RCC 7860 (cell line): Measurements from ENCODE around the gene PRSS35.
"Not testable (repeated sequence)": the region's sequence is repeated elsewhere in the genome, so short reads cannot be mapped to it uniquely, and the experiment has no call there.

ENCODE experiments used
- DNase-seq: peaks from one replicate; pipeline ENCODE4 v3.0.0-alpha.2; 2015; ENCODE audit warnings: low spot score
- FAIRE-seq: peaks from 2 replicates; lab custom pipeline; 2012; peaks lifted over from hg19 to GRCh38; lab: Jason Lieb, UNC

PRSS35 gene, protein sequence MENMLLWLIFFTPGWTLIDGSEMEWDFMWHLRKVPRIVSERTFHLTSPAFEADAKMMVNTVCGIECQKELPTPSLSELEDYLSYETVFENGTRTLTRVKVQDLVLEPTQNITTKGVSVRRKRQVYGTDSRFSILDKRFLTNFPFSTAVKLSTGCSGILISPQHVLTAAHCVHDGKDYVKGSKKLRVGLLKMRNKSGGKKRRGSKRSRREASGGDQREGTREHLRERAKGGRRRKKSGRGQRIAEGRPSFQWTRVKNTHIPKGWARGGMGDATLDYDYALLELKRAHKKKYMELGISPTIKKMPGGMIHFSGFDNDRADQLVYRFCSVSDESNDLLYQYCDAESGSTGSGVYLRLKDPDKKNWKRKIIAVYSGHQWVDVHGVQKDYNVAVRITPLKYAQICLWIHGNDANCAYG

GRCh38 chr6:83511901-83512681 lies at the start of gene PRSS35:
Gene PRSS35, plus strand, starts transcription at chr6:83512534. Its CDS starts 10,908 bp downstream, at chr6:83523442.
- no peak for FAIRE-seq
- peak; percentile 15 for DNase-seq

DNA sequence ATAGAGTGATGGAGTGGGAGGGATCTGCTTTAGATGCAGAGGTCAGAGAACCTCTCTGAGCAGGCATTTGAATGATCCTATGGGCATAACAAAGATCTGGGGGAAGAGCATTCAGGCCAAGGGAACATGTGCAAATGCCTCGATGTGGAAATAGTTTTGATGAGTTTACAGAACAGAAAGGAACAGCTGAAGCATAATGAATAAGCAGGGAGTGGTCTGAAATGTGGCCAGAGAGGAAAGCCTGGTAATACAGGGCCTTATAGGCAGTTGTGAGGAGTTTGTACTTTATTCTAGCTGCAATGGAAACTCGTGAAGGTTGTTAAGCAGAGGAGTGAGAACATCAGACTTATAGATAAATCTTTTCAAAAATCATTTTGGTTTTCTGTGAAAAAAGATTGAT lies 48.4 kb upstream of the PRSS35 start:
- no peak for DNase-seq
- FAIRE-seq, result no peak

DNA sequence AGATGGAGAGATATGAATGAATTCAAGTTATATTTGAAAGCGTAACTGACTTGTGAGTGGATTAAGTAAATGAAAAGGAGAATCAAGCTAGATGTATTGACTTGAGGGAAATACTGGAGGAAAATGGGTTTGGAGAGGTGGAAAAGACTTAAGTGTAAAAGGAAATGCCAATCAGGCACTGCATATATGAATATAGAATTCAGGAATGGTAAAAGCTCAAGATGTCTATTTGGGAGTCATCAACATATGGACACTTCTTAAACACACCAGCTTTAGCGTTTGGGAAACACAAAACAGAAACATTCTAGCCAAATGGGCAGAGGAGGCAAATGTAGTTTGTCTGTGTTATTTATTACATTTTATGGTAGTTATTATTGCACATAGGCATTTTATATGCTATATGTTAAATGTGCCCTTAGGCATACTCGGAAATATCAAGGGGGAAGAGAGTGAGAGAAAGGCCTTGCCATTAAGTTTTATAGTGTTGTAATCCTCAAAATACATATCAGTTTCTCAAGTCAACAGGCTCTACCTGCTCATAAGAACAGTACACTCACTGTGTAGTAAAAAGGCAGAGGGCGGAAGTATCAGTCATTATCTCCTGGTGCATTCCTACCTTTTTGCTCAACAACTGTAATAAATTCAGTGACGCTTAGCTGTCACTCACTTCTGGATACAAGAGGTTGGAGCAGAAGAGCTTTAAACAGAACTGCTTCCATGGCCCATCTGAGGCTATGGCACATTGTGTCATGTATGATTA lies 47.8 kb upstream of the PRSS35 start:
- no peak for FAIRE-seq
- no peak for DNase-seq

GRCh38 chr6:83466328-83466727 lies 46.0 kb upstream of the PRSS35 start:
- DNase-seq (no peak), FAIRE-seq (no peak)

DNA sequence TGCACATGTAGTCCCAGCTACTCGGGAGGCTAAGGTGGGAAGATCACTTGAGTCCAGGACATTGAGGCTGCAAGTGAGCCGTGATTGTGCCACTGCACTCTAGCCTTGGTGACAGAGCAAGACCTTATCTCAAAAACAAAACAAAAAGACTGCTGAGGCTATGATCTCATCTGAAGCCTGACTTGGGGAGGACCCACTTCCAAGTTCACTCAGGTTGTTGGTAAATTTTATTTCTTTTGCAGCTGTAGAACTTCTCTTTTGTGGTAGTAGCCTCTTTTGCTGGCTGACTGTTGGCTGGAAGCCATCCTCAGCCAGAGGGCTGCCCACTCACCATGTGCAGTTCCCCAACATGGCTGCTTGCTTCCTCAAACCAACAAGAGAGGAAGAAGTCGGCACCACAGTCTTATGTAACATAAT lies 44.7 kb upstream of the PRSS35 start:
- no peak for FAIRE-seq
- no peak for DNase-seq

DNA sequence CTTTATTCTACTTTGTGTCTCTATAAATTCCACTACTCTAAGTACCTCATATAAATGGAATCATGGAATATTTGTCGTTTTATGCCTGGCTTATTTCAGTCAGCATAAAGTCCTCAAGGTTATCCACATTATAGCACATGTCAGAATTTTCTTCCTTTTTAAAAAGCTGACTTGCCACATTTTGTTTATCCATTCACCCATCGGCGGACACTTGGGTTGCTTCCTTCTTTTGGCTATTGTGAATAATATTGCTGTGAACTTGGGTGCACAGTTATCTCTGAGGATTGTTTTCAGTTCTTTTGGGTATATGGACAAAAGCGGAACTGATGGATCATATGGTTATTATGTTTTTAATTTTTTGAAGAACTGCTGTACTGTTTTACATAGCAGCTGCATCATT lies 42.3 kb upstream of the PRSS35 start:
- DNase-seq (no peak), FAIRE-seq (no peak)

DNA sequence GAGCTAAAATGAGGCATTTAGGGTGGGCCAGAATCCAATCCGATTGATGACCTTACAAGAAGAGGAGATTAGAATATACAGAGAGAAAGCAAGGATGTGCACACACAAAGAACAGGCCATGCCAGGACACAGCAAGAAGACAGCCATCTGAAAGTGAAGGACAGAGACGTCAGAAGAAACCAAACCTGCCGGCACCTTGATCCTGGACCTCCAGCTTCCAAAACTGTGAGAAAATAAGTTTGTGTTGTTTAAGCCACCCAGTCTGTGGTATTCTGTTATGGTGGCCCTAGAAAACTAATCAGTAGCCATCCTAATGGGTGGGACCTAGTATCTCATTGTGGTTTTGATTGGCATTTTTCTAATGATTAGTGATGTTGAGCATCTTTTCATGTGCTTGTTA lies 41.7 kb upstream of the PRSS35 start:
- no peak for DNase-seq
- no peak for FAIRE-seq

DNA sequence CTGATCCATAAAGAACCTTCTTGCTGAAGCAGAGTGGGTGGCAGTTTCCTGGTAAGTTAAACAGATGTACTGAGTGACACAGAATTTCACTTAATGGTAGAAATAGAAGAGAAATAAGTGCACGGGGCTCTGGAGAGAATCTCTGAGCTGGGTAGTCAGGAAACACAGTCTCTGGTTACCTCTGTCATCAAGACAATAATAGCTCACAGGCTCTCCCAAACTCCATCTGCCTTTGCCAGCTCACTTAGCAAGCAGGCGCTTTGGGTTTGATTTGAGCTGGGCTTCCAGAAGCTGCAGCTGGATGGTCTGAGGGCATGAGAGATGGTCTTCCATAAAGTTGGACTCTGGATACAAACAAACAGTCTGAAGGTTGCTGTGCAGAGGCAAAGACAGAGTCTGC lies 39.6 kb upstream of the PRSS35 start:
- DNase-seq (no peak), FAIRE-seq (no peak)

GRCh38 chr6:83474309-83474708 lies 38.0 kb upstream of the PRSS35 start:
- DNase-seq, result no peak
- FAIRE-seq, result no peak

GRCh38 chr6:83476971-83477370 lies 35.4 kb upstream of the PRSS35 start:
- no peak for FAIRE-seq
- no peak for DNase-seq

- DNase-seq (no peak), FAIRE-seq (no peak)
Observed at GRCh38 chr6:83479389-83479788, 32.9 kb upstream of the PRSS35 start.

DNA sequence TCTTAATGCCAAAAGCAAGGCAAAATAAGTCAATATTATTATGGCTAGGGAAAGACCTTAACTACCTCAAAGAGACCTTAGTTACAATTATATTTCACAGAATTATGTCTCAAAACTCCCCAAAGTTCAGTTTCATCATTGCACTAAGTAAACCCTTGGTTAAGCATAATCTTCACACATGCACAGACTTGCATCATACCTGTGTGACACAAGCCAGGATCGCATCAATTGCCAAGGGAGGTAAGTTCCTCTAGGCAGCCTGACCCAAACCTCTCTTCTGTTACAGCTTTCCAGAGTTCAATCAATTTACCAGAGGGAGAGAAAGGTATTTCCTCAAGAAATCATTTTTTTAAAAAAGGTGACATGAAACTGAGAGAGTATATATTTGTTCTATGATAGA lies 31.9 kb upstream of the PRSS35 start:
- FAIRE-seq (no peak), DNase-seq (no peak)

GRCh38 chr6:83481938-83482337 lies 30.4 kb upstream of the PRSS35 start:
- not testable (repeated sequence) for FAIRE-seq, DNase-seq

DNA sequence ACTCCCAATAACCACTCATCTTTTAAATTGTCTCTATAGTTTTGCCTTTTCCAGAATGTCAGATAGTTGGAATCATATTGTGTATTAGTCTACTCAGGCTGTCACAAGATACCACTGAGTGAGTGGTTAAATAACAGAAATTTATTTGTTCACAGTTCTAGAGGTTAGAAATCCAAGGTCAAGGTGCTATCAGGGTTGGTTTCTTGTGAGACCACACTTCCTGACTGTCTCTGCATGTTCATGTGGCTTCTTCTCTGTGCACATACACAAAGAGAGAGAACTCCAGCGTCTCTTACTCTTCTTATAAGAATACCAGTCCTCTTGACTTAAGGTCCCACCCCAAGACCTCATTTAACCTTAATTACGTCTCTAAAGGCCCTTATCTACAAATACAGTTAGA lies 23.9 kb upstream of the PRSS35 start:
- FAIRE-seq (no peak), DNase-seq (no peak)

GRCh38 chr6:83488861-83489260 lies 23.5 kb upstream of the PRSS35 start:
- DNase-seq, result no peak
- FAIRE-seq, result no peak

DNA sequence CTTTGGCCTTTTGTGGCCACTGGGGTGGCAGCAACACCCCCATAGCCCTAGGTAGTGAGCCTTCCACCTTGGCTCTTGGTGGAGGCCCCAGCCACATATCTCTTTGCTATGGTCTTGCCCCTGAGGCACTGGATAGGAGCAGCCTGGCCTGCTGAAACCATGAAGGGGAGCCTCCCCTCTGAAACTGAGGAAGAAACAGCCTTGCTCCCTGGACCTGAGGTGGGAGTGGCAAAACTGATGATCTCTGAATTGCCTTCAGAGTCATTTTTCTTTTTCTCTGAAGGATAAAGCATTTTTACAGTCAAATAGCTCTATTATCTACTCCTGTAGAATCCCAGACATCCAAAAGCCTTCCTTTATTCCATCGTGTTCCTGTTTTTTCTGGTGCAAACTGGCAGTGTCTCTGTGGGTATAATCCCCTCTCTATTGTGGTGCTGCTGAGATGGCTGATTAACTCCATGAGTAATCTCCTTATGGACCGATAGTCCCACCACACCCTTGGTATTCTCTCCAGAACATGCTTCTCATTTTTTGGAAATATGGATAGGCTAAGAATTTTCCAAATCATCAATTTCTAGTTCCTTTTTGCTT lies 22.0 kb upstream of the PRSS35 start:
- FAIRE-seq (no peak), DNase-seq (no peak)

- FAIRE-seq (no peak), DNase-seq (no peak)
Observed at GRCh38 chr6:83505356-83505755, 7.0 kb upstream of the PRSS35 start.

DNA sequence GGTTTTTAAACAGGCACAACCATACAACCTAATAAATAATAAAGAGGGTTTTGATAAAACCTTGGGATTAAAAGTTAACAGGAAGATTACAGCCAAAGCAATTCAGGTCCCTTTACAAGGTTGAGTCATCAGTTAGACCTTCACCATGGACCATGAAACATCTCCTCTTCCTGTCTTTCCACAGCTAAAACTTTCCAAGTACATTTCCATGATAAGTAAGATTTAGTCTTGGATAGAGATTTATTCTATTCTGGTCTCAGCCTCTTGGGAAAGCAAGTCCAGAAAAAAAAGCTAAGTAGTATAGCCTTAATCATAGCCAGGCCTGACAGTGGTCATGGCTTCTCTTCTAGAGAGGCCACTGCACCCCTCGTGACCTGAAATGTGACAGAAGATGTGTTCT lies 2.9 kb upstream of the PRSS35 start:
- DNase-seq, result no peak
- no peak for FAIRE-seq

- FAIRE-seq, result no peak
Observed at GRCh38 chr6:83510791-83511190, 1.5 kb upstream of the PRSS35 start.

GRCh38 chr6:83511266-83511665 lies 1.1 kb upstream of the PRSS35 start:
- no peak for DNase-seq
- no peak for FAIRE-seq

More at GRCh38 chr6:83510791-83511190, 1.5 kb upstream of the PRSS35 start:
- DNase-seq, result no peak

- DNase-seq, result no peak
- FAIRE-seq, result no peak
Observed at GRCh38 chr6:83514466-83514865, 2.1 kb downstream of the PRSS35 start.
